Midbrain (tissue), 1 donor: ENCODE data around the gene ESR2.
"Not testable (repeated sequence)": the region's sequence is repeated elsewhere in the genome, so short reads cannot be mapped to it uniquely, and the experiment has no call there.

Experiments used
- DNase-seq: peaks from one replicate; lab custom pipeline; 2025; lab: John Stamatoyannopoulos, UW

Gene ESR2

DNA sequence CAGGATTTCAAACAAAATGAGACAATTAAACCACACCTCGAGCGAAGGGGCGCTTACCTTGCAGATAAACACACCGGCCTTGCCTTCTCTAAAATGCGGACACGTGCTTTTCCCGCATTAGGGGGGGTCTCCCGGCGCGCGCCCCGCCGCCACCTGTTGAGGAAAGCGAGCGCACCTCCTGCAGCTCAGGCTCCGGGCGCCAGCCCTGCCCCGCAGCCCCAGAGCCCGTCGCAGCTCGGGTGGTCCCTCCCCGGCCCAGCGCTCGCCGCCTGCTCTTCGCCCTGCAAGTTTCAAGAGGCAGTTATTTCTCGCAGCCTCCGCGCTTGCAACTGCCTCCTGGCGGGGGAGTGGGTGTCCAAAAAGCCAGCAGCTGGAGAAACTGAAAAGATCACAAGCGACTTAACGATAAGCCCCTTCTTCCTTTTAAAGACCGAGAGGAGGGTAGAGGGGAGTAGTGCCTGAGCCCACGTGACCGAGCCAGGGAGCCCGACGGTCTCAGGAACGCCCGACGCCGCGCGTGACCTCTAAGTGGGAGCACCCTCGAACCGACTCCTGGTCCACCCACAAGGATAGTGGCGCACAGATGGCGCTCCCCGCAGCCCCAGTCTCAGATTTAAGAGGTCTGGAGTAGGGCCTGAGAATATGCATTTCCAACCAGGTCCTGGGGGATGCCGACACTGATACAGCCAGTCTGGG, at the start of gene ESR2:
Gene ESR2 (minus strand): TSS at position 396 of the 696 bp plus-strand sequence. CDS start 11,386 bp downstream, outside the sequence.
- no peak for DNase-seq

DNA sequence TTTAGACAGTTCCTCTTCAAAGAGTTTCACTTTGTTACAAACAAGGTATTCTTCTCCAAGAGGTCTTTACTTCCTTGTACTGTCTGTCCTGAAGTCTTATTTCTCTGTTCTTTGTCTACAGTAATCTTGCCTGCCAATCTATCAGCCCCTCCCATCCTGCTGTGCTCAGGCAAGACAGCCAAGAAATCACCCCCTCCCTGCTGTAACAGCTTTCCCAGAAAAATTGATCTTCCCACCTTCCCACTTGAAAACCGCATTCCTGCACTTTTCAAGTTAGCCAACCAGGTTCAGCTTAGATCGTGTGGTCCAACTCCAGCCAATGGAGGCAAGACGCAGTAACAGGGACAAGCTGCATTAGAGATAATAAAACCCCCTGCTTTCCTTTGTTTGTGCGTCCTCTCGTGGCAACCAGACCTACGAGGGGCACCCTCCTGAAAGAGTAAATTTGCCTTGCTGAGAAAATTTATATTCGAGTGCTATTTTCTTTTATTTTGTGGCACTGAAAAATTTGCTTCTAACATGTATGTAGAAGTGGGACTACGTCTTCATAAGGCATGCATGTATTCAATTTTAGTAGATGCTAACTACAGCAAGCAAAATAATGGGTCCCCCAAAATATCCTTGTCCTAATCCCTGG, 46.5 kb upstream of the ESR2 start:
- no peak for DNase-seq

DNA sequence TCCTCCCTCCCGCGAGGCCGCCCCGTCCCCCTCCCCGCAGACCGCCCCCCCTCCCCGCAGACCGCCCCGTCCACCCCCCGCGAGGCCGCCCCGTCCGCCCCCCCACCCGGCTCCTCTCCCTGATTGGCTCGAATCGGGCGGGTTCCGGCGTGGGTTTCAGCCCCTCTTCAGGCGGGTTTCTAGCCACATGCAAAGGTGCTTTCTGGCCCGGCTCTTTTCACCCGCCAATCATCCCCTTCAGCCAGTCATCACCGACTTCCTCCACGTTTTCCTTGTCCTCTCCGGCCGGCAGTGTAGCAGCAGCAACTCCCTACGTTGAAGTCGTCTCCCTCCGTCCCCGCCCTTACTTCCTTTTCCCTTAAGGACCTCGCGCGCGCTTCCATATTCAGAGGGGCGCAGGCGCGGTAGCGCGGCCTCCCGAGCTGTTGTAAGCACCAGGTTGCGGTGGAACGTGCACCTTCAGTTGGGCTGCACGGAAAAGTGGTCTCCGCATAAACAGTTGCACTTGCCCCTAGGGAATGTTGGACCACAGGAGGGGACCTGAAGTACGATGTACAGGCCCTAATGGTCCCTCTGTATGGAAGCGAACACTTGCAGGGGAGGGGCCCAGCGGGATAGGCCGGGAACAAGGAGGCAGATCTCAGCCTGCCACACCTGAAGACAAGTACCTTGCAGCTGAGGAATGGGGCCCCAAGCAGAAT, 44.6 kb upstream of the ESR2 start:
- peak; percentile 95 for DNase-seq

DNA sequence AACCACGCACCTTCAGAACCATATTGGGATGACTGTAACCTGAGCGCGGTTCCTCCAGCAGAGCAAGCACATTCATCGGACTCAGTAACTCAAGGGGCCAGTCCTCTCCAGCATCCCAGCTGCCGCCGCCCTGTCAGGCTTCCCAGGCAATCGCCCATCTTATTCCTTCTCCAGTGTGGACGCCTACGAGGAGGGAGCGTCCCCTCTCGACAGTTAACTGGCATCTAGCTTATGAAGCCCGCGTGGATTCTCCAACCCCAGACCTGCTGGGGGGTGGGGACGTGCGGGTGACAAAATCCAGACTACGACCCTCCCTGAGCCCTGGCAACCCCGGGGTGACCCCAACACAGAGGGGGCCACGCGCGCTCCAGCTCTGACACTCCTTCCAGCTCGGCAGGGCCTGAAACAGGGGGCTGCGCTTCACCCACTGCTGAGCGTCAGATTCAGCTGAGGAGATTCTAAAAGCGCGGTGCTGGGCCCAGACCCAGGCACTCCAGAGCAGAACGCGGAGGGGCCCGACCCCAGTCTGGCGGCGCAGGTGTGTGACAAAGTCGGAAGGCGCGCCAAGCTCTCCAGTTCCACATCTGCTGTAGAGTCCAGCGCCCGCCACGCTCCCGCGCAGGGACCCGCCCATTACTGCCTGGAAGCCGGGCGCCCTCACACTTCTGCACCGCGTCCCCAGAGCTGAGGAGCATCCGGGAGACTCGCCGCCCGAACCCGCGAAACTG, 43.9 kb upstream of the ESR2 start:
- DNase-seq, result peak; percentile 59

DNA sequence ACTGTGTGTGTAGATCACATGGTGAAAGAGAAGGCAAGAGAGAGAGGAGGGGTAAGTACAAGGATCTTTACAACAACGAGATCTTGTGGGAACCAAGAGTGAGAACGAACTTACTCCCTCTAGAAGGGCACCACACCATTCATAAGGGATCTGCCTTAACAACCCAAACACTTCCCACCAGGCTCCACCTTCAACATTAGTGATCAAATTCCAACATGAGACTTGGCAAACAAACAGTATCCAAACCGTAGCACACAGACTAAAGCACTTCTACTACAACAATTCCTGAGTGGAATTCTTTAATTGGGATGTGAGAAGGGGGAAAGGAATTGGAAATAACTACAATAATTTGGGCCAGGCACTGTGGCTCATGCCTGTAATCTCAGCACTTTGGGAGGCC, 35.0 kb upstream of the ESR2 start:
- no peak for DNase-seq

DNA sequence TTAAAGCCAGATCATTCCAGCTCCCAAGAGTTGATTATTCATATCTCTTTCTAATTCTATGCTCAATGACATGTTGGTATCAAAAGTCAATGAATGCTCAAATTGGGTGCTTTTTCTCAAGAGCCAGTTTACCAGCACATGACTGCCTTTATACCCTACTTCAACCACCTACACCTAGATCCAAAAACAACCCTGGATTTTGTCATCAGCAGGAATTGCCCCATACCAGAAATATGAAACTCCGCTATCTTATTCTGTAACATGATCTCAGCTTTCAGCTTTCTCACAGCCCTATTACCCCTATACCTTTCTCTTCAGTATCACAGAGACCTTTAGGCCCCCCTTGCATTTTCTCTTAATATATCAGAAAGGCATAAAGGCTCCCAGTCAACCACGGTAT, 32.3 kb upstream of the ESR2 start:
- DNase-seq, result no peak

DNA sequence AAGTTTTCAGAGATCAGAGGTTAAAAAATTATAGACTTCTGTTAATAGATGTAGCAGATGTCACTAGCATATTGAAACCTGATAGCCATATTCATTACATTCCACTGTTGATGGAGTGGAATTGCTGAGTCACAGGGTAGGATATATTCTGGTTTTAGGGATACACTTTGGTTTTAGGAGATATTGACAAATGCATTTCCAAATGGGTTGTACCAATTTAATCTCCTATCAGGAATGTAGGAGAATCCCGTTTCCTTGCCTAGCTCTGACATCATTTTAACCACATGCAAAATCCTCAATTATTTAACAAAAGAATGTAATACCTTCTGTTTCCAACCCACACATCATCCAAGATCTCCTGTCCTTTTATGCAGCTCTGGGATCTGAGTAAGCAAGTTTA, 30.7 kb upstream of the ESR2 start:
- DNase-seq, result no peak

DNA sequence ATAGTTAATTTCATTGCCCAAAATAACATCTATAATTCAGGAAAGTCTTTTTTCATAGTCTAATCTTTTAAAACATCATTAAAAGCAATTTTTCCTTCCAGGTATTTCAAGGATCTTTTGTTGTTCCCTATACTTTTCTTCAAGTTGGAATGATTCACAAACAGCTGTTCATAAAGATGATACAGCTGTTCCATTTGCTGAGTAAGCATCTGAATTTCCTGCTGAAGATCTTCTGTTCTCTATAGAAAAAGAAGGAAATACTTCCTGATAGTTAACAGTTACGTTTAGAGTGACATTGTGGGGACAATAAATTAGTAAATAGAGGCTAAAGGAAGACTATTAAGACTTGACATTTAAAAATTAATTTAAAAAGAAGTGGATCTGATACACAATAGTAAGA, 30.3 kb upstream of the ESR2 start:
- no peak for DNase-seq

DNA sequence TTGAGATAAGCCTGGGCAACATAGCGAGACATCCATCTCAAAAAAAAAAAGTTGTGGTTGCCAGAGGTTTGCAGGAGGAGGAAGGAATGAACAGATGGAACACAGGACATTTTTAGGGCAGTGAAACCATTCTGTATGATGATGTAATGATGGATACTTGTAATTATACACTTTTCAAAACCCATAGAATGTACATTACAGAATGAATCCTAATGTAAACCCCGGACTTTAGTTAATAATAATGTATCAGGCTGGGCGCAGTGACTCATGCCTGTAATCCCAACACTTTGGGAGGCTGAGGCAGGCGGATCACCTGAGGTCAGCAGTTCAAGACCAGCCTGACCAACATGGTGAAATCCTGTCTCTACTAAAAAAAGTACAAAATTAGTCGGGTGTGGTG, 26.2 kb upstream of the ESR2 start:
- DNase-seq, result not testable (repeated sequence)

DNA sequence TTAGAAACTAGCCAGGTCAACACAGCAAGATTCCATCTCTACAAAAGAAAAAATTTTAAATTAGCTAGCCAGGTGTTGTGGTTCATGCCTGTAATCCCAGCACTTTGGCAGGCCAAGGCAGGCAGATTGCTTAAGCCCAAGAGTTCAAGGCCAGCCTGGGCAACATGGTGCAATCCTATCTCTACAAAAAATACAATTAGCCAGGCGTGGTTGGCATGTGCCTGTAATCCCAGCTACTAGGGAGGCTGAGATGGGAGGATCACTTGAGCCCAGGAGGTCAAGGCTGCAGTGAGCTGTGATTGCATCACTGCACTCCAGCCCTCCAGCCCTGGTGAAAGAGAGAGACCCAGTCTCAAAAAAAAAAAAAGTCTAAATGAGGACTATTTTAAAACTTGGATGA, 24.5 kb upstream of the ESR2 start:
- not testable (repeated sequence) for DNase-seq

DNA sequence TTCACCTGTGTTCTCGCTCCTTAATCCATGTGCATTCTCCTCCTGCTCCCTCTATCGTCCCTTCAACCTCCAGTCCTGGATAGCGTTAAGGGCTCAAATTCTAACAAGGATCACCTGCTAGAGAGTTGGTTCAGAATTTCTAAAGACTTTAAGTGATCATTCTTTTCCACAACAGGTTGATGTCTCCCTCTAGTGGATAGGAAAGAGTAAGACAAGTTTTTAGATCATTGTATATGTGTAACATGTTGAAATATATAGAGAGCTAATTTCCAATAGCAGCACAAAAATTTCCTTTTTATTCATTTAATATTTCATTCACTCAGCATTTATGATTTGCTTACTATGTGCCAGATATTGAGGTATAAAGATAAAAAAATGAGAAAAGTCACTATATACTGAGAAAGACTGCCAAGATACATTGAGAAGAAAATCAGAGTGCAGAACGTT, 9.3 kb upstream of the ESR2 start:
- DNase-seq, result peak; percentile 41

DNA sequence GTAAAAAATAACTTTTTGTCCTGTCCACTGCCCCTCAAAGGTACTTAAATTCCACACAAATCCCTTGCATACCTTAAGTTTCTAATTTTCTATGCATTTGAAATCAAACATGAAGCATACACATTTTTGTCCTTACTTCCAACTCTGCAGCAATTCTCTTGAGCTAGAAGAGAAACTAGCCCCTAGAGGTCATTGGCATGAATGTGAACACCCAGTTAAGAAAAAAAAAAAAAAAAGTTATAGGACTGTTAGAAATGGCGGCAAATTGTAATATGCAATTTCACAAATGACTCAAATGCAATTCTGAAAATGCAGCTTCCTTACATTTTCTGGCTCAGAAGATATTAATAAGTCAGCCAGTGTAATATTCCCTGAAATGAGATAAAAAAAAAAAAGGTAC, 4.6 kb upstream of the ESR2 start:
- DNase-seq, result no peak

DNA sequence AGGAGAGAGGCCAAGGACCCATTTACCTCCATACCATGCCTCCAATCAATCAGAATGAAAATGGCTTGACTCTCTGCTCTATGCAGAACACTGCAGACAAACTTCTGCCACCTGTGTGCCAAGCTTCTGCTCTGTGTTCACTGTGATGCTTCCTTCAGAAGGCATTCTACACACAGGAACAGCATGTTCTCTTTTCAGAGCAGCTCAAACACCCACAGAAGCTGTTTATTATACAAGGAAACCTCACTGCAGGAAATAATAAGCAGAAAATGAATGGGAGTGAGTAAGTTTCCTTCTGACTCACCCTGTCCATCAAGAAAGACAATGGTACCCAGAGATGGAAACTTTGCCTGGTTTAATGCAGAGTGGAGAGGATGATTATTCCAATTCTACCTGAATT, 2.4 kb upstream of the ESR2 start:
- DNase-seq, result no peak

DNA sequence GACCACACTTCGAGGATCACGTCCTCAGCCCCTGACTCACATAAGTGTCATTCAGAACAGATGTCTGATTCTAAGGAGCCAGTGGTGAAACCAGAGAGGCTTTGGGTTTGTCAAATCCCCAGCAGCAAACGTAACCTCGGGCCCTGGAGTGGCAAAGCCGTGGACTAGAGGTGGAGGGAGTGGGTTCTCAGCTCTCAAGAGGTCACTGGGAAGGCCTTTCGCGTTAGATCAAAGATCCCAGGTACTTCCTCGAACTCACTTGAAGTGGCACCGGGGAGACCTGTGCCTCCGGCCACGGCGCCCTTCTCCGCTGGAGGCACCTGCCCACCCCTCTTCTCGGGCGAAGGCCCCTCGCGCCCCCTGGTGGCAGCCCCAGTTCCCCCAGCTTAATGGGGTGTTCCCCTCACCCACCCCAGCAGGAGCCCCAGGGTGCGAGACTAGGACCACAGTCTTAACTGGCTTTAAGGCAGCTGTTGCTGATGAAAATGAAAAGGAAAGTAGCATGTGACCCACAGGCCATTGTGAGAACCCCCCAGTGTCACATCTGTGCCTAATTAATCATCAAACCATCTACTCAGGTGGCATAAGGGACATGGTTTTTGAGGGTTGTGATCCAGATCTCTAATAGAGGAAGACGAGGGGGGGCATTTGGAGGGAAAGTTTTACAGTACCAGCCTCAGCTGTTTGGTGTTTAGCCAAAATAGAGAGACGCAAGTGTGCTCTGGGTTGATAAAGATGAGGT, 672 bp upstream of the ESR2 start:
- DNase-seq, result peak; percentile 48

DNA sequence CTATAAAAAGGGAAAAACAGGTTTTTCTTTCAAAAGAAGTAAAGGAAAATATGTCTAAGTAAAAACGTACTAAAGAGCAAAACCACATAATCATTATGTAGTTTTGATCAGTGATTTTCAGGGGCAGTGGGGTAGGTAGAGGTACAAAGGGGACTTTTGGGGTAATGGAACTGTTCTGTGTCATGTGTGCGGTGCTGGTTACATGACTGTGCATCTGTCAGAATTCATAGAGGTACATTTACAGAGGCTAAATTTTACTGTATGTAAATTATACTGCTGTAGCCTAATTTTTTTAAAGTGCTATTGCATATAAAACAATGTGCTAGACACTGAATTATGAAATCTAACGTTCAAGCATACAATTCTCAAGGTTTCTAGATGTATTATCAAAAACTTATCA, 2.0 kb downstream of the ESR2 start:
- DNase-seq, result no peak

DNA sequence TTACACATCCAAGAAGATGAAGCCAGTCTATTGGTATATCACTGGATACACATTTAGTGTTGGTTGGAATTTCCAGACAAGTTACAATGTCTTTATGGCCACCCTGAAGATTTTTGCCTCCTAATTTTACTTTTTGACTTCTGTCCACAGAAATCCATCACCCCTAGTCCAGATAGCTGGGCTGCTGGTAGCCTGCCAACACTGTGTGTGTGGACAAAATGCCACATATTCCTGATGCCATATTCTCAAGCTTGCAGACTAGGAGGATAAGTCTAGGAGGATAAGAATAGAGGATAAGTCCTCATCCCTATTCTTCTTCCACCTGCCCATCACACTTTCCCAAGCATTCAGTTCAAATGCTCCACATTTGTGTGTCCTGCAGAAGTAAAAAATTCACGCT, 4.6 kb downstream of the ESR2 start:
- DNase-seq, result no peak

DNA sequence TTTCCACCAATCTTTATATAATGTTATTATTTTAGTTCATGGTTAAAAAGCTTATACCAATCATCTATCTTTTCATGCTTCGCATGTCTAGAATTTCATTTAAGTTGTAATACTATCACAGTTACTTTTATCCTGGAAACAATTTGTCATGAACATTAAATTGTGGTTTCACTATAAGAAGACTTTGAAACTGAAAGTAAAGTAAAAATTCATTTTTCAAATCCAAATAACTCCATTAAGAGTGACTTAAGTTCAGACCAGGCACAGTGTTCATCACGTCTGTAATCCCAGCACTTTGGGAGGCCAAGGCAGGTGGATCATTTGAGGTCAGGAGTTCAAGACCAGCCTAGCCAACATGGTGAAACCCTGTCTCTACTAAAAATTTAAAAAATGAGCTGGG, 12.4 kb downstream of the ESR2 start:
- DNase-seq, result no peak

DNA sequence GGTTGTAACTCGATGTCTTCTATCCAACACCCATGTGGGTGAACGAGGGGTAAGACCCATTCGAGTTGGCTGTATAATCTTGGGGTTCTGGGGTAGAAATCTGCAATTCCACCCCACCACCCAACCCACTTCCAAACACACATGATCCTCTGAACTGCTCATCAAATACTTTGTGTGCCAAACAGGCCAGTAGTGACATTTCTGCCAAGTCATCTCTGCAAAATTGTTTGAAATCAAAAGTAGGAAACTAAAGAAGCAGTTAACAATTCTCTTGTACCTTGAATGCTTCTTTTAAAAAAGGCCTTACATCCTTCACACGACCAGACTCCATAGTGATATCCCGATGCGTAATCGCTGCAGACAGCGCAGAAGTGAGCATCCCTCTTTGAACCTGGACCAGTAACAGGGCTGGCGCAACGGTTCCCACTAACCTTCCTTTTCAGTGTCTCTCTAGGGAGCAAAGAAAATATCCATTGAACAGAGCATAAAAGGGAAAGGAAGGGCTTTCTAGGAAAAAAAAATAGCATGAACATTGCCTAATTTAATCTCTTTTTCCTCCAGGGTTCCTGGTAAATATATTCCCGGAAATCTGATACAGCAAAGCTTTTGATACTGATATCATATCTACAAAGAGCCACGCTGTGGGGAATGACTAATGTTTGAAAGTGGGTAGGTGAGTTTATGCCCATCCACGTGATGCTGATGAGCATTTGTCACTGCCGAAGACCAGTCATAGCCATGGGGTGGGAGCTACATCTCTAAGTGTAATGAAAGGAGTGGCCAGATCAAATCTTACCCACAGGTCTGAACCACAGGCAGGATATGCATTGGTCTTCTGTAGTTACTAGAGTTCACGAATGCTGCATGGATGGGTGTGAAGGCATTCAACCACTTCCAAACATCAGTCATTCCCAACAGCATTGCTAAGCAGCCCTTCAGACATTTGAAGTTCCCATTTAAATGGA, 14.2 kb downstream of the ESR2 start:
- no peak for DNase-seq

DNA sequence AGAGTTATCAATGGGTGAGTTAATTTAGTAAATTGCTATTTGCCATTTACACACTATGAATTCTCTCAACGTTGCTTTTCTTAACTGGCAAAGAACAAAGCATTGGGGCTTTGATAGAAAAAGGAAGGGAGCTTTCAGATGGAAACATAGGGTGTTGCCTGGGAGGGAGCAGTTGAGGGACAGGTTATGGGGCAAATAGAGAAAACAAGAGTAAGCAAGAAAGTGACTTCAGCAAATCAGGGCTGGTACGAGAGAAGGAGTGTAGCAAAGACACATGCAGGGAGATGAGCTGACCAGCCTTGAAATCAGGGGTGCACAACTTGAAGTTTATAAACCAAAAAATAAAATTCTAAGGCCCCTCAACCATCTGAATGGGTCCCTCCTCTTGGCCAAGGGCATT, 15.7 kb downstream of the ESR2 start:
- DNase-seq, result no peak

DNA sequence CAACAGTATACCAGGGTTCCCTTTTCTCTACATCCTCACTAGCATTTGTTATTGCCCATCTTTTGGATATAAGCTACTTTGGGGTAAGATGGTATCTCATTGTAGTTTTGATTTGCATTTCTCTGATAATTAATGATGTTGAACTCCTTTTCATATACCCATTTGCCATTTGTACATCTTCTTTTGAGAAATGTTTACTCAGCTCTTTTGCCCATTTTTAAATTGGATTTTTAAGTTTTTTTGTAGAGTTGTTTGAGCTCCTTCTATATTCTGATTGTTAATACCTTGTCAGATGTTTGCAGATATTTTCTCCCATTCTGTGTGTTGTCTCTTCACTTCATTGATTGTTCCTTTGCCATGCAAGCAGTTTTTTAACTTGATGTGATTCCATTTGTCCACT, 22.2 kb downstream of the ESR2 start:
- no peak for DNase-seq

DNA sequence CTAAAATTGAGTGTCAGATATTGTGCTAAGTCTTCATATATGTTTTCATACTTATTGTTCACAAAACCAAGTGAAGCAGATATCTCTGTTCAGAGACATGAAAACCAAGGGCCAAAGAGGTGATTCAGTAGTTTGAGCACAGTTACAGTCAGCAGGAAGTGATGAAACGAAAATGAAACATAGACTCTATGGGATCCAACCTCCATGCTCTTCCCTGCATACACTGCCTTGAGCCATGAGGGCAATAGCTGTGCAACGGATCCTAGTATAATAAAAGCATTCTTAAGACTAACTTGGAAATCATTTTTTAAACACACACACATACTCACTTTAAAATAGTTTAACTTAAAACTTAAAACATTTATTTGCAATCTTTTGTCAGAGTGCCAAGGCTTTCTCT, 27.9 kb downstream of the ESR2 start:
- no peak for DNase-seq
